K562 (cell line): ENCODE measurements around the gene RETN. TPM values are rescaled to one million over a fixed set of nuclear protein-coding genes. Genes with fewer than 3 reads are reported as not detected.

ENCODE experiments used
- ATAC-seq: fragments of 200-7000 bp; cut with Tn5 transposase; 3 replicates; pipeline ENCODE4 v1.9.1; 2020; ENCODE audit warnings: moderate library complexity
- BruUV-seq: library from RNA; stranded (reverse); fragments of 400-500 nt; replicated peaks from 2 replicates; lab custom pipeline; 2021; lab: Mats Ljungman, UMichigan
- CTCF ChIA-PET: fragments of 300-600 bp; formaldehyde crosslinking; extraction: SDS; loops from one replicate; lab custom pipeline; 2021; ENCODE audit warnings: low intra/inter-chr PET ratio; lab: Yijun Ruan, JAX
- POLR2A ChIA-PET: fragments of 300-600, 350-650 bp; sonication (Branson Sonifier 250); formaldehyde crosslinking; extraction: SDS; loops from one replicate; lab custom pipeline; 2021; ENCODE audit warnings: antibody characterized with exemption, inconsistent platforms; lab: Yijun Ruan, JAX
- DNase-seq, 4 experiments: peaks; one replicate each; pipeline versions ENCODE4 v3.0.0 to v3.0.0-alpha.2; 2011 to 2018; ENCODE audit warnings: low spot score in 3 of 4, mixed read lengths in 3 of 4; ENCODE audit errors: extremely low read depth in 1 of 4
- FAIRE-seq: peaks from 2 replicates; lab custom pipeline; 2011; peaks lifted over from hg19 to GRCh38; lab: Jason Lieb, UNC
- H2AFZ ChIP-seq: 2 replicates; pipeline ENCODE4 v1.6.0; 2011; ENCODE audit warnings: low read depth, low read length, control low read depth, inconsistent platforms
- H3K27ac ChIP-seq: fragments of 200-600 bp; 3 replicates; pipeline ENCODE4 v1.8.0; 2011; ENCODE audit warnings: low read depth, mild to moderate bottlenecking, control low read depth, inconsistent platforms, low read length, moderate library complexity, mixed read lengths; ENCODE audit errors: extremely low read depth
- H3K27me3 ChIP-seq, 2 experiments: fragments of 300-600 bp in 1 of 2; 2 replicates in 1 of 2; 3 replicates in 1 of 2; pipeline versions ENCODE4 v1.6.0 to v1.8.0; 2011; ENCODE audit warnings: inconsistent platforms in 2 of 2, low read length in 2 of 2, mild to moderate bottlenecking in 1 of 2, mixed read lengths in 1 of 2, moderate library complexity in 1 of 2; ENCODE audit not compliant: control insufficient read depth in 2 of 2, insufficient read depth in 2 of 2
- H3K36me3 ChIP-seq: fragments of 300-600 bp; 3 replicates; pipeline ENCODE4 v1.8.0; 2011; ENCODE audit warnings: mild to moderate bottlenecking, low read length, inconsistent platforms; ENCODE audit not compliant: control insufficient read depth, insufficient read depth
- H3K4me1 ChIP-seq, 2 experiments: fragments of 200-600 bp in 1 of 2; replicated peaks in 1 of 2; 2 replicates in 1 of 2; 3 replicates in 1 of 2; pipeline versions ENCODE4 v1.5.1 to v1.8.0; 2011; ENCODE audit warnings: inconsistent platforms in 2 of 2, low read length in 2 of 2, mild to moderate bottlenecking in 1 of 2, mixed read lengths in 1 of 2, moderate library complexity in 1 of 2; ENCODE audit not compliant: control insufficient read depth in 2 of 2, insufficient read depth in 2 of 2
- H3K4me2 ChIP-seq: 2 replicates; pipeline ENCODE4 v1.6.1; 2011; ENCODE audit warnings: low read length, control low read depth, inconsistent platforms, mixed read lengths; ENCODE audit not compliant: insufficient read depth
- H3K4me3 ChIP-seq: fragments of 200-600 bp; sonication (generic), shearing (Covaris generic); 2 replicates; pipeline ENCODE4 v1.5.1; 2016; ENCODE audit warnings: control low read depth, inconsistent platforms
- H3K79me2 ChIP-seq: fragments of 200-600 bp; 3 replicates; pipeline ENCODE4 v1.8.0; 2011; ENCODE audit warnings: low read length, inconsistent platforms; ENCODE audit not compliant: control insufficient read depth, insufficient read depth
- H3K9ac ChIP-seq, 2 experiments: 2 replicates each; pipeline versions ENCODE4 v1.6.0 to v1.6.1; 2011; ENCODE audit warnings: low read depth in 2 of 2, low read length in 2 of 2, control low read depth in 1 of 2, inconsistent platforms in 1 of 2, mild to moderate bottlenecking in 1 of 2, mixed read lengths in 1 of 2; ENCODE audit not compliant: insufficient read depth in 1 of 2
- H3K9me1 ChIP-seq: one replicate; pipeline ENCODE4 v1.6.0; 2011; ENCODE audit warnings: inconsistent platforms, mild to moderate bottlenecking, low read length, moderate library complexity; ENCODE audit not compliant: control insufficient read depth, insufficient read depth
- H3K9me3 ChIP-seq: replicated peaks from 2 replicates; pipeline ENCODE4 v1.5.1; 2011; ENCODE audit warnings: low read depth, low read length, inconsistent platforms; ENCODE audit not compliant: control insufficient read depth, insufficient read depth
- H4K20me1 ChIP-seq: replicated peaks from 2 replicates; pipeline ENCODE4 v1.6.1; 2011; ENCODE audit warnings: low read length, inconsistent platforms, mixed read lengths; ENCODE audit not compliant: control insufficient read depth, insufficient read depth
- AFF1 ChIP-seq, 2 experiments: fragments of 450-650 bp; IDR thresholded peaks; 2 replicates each; pipeline ENCODE4 v1.6.1; 2018; ENCODE audit warnings: mild to moderate bottlenecking in 2 of 2, low read depth in 1 of 2; ENCODE audit not compliant: partially characterized antibody in 2 of 2
- CEBPB ChIP-seq: fragments of 450-650 bp; IDR thresholded peaks from 2 replicates; pipeline ENCODE4 v1.6.1; 2016; ENCODE audit warnings: missing genetic modification characterization, missing compliant biosample characterization
- CEBPG ChIP-seq, 3 experiments: fragments of 200-800 bp in 1 of 3; sonication (Bioruptor generic) in 1 of 3; sonication (generic) in 1 of 3; formaldehyde crosslinking in 1 of 3; IDR thresholded peaks in 2 of 3; conservative IDR thresholded peaks in 1 of 3; 2 replicates each; pipeline versions ENCODE4 v1.6.1 to v1.8.0; 2016 to 2022; ENCODE audit warnings: missing compliant biosample characterization in 2 of 3, missing genetic modification characterization in 2 of 3, mild to moderate bottlenecking in 1 of 3, missing genetic modification reagents in 1 of 3
- DDX20 ChIP-seq: fragments of 450-650 bp; IDR thresholded peaks from 2 replicates; pipeline ENCODE4 v1.6.1; 2016; ENCODE audit warnings: missing genetic modification characterization, low read depth, mild to moderate bottlenecking, missing compliant biosample characterization, moderate library complexity
- DNMT1 ChIP-seq: fragments of 450-650 bp; IDR thresholded peaks from 2 replicates; pipeline ENCODE4 v1.6.1; 2016; ENCODE audit warnings: antibody characterized with exemption, mild to moderate bottlenecking
- GTF2E2 ChIP-seq: fragments of 200-800 bp; sonication (Bioruptor generic); IDR thresholded peaks from 2 replicates; pipeline ENCODE4 v1.6.1; 2016; ENCODE audit warnings: missing genetic modification characterization, missing compliant biosample characterization
- HIVEP1 ChIP-seq: fragments of 250-450 bp; sonication (Bioruptor Pico); IDR thresholded peaks from 2 replicates; pipeline ENCODE4 v1.4.0; 2020; ENCODE audit warnings: mild to moderate bottlenecking
- ID3 ChIP-seq, 2 experiments: fragments of 250-450 bp in 1 of 2; fragments of 450-650 bp in 1 of 2; sonication (Bioruptor Pico) in 1 of 2; IDR thresholded peaks; 2 replicates each; pipeline versions ENCODE4 v1.6.1 to v1.8.0; 2016 to 2021; ENCODE audit warnings: mild to moderate bottlenecking in 2 of 2, moderate library complexity in 2 of 2, missing compliant biosample characterization in 1 of 2, missing genetic modification characterization in 1 of 2
- KLF1 ChIP-seq: fragments of 450-650 bp; IDR thresholded peaks from 2 replicates; pipeline ENCODE4 v1.6.1; 2016; ENCODE audit warnings: missing genetic modification characterization, missing compliant biosample characterization
- MCM3 ChIP-seq: fragments of 450-650 bp; IDR thresholded peaks from 2 replicates; pipeline ENCODE4 v1.6.1; 2016
- MEIS2 ChIP-seq: fragments of 450-650 bp; IDR thresholded peaks from 2 replicates; pipeline ENCODE4 v1.6.1; 2014; ENCODE audit warnings: mild to moderate bottlenecking; ENCODE audit not compliant: partially characterized antibody
- MTF1 ChIP-seq: fragments of 250-450 bp; sonication (Bioruptor Pico); IDR thresholded peaks from 2 replicates; pipeline ENCODE4 v1.9.0; 2021; ENCODE audit warnings: moderate library complexity, mild to moderate bottlenecking, inconsistent platforms, borderline replicate concordance
- NR2C2 ChIP-seq, 2 experiments: fragments of 200-800 bp in 1 of 2; sonication (Bioruptor generic) in 1 of 2; sonication (generic) in 1 of 2; formaldehyde crosslinking in 1 of 2; IDR thresholded peaks; 2 replicates each; pipeline versions ENCODE4 v1.6.1 to v1.8.0; 2016 to 2022; ENCODE audit warnings: mild to moderate bottlenecking in 1 of 2, missing compliant biosample characterization in 1 of 2, missing genetic modification characterization in 1 of 2, missing genetic modification reagents in 1 of 2
- PTBP1 ChIP-seq: fragments of 200-400 bp; formaldehyde crosslinking; IDR thresholded peaks from 2 replicates; pipeline ENCODE4 v1.6.1; 2017; ENCODE audit warnings: low read depth, low read length
- VEZF1 ChIP-seq: fragments of 200-800 bp; sonication (Bioruptor generic); IDR thresholded peaks from 2 replicates; pipeline ENCODE4 v1.6.1; 2017; ENCODE audit warnings: missing genetic modification characterization, missing compliant biosample characterization
- WGBS: fragments of 100-300 bp; shearing (Covaris generic); methylation state at CpG from one replicate; pipeline ENCODE4 v1.1.6; 2016; ENCODE audit warnings: low coverage, mixed read lengths; ENCODE audit not compliant: insufficient coverage; ENCODE audit errors: missing lambda C conversion rate; 5-methylcytosine and 5-hydroxymethylcytosine counted together
- in situ Hi-C: fragments of 300-500 bp; cut with MboI; formaldehyde crosslinking; loops from 4 replicates; pipeline ENCODE4 v1.15.0; 2018; ENCODE audit warnings: inconsistent platforms, mixed read lengths
- intact Hi-C: fragments of 100-400 bp; cut with micrococcal nuclease; formaldehyde crosslinking; loops from 2 replicates; pipeline ENCODE4 v1.14.2; 2022
- polyA plus RNA-seq, 8 experiments: library from polyadenylated mRNA; depleted of rRNA in 4 of 8; stranded (reverse) in 5 of 8; unstranded in 3 of 8; fragments of >200 nt; fragmentation: Nextera tagmentation in 2 of 8; fragmentation: Illumina TruSeq in 1 of 8; extraction: Ambion mirVana in 2 of 8; extraction: Trizol in 1 of 8; gene quantifications; 2 replicates each; pipeline versions ENCODE4 v1.2.1 to v1.2.3, GENCODE V29; 2011 to 2014; ENCODE audit warnings: inconsistent platforms in 1 of 8, missing spikeins in 1 of 8
- total RNA-seq, 7 experiments: library from RNA; depleted of rRNA in 6 of 7; stranded (reverse); fragments of >200 nt in 6 of 7; fragmentation: Illumina TruSeq in 2 of 7; extraction: Trizol in 2 of 7; gene quantifications; 2 replicates each; pipeline versions ENCODE4 v1.2.1 to v1.2.3, GENCODE V29; 2011 to 2021; ENCODE audit warnings: low replicate concordance in 1 of 7

Gene RETN
- total and polyA plus RNA-seq, 9 of the 15 experiments (the other 6 are each of a cell fraction or from before 2014, with no cell fraction given), result not detected

- Histone ChIP-seq H3K4me1 (peaks cover 2 to 9% of the 10 kb centered on the region in 2 experiments; a peak in 3 of 5 replicates), H2AFZ (peak overlapping the region; percentile 47; the same call in 1 of the 2 replicates), H3K4me2 (no peak overlapping the region), H4K20me1 (no peaks in the 10 kb centered on the region), H3K9me1 (no peaks in the 10 kb centered on the region), H3K4me3 (no peak overlapping the region), H3K9me3 (no peaks in the 10 kb centered on the region), H3K9ac (peak overlapping the region in 1 of 2 experiments; percentile 73; a peak in 2 of 4 replicates), H3K79me2 (no peaks in the 10 kb centered on the region), H3K27ac (no peak overlapping the region), H3K36me3 (no peaks in the 10 kb centered on the region), H3K27me3 (peaks cover 4% of the 10 kb centered on the region in 2 experiments; a peak in 2 of 5 replicates)
- intact Hi-C loops (no loop called here), in situ Hi-C loops (no loop called here)
- 14% methylated on average over 14 of the region's 14 CpGs for WGBS
- CTCF ChIA-PET, result no interaction called here
- BruUV-seq, result no TSS peak
- POLR2A ChIA-PET, result no interaction called here
- FAIRE-seq (no peak), ATAC-seq (peak; percentile 66), DNase-seq (no peak)
- TF ChIP-seq NR2C2 (CRISPR knock-in tag; IDR thresholded peaks at IDR 0.05) (no peak), NR2C2 (tag; IDR thresholded peaks at IDR 0.05) (peak; percentile 58), PTBP1 (no peak), CEBPB (tag) (peak; percentile 69), MTF1 (CRISPR knock-in tag) (no peak), KLF1 (tag) (no peak), ID3 (CRISPR knock-in tag; IDR thresholded peaks at IDR 0.05) (no peak), ID3 (tag; IDR thresholded peaks at IDR 0.05) (0 out of 2 replicates have a peak, but pooled peaks have one; percentile 34), HIVEP1 (CRISPR knock-in tag) (no peak), CEBPG (CRISPR knock-in tag; IDR thresholded peaks at IDR 0.05) (peak; percentile 48), CEBPG (tag; conservative IDR thresholded peaks at IDR 0.05 in 1 of 2, IDR thresholded peaks at IDR 0.05 in 1 of 2) (peak; percentile 46 to 76; a peak in 3 of 4 replicates), AFF1 (IDR thresholded peaks at IDR 0.05; ENCODE audit: low read depth in 1 of 2, partially characterized antibody in 2 of 2) (no peak), GTF2E2 (tag) (no peak), DNMT1 (no peak), MCM3 (no peak), DDX20 (no peak), MEIS2 (peak; percentile 67), VEZF1 (CRISPR knock-in tag) (peak; percentile 34; the same call in 1 of the 2 replicates)
Observed at GRCh38 chr19:7657131-7657751, 11.6 kb upstream of the RETN start.
